Fibroblast of the conjunctiva (primary cell): Measurements from ENCODE around the gene FKBP5.

Experiments used
- DNase-seq: peaks from one replicate; pipeline ENCODE4 v3.0.0-alpha.2; 2010; ENCODE audit warnings: low read depth

The FKBP5 gene

GRCh38 chr6:35662999-35663398 is 25.7 kb downstream of the FKBP5 start:
- no peak for DNase-seq

GRCh38 chr6:35654883-35655282 is 33.8 kb downstream of the FKBP5 start:
- DNase-seq = no peak

GRCh38 chr6:35651244-35651643 is 37.5 kb downstream of the FKBP5 start:
- no peak for DNase-seq

GRCh38 chr6:35650015-35650414 is 38.7 kb downstream of the FKBP5 start:
- no peak for DNase-seq

- DNase-seq = no peak
These were observed 40.5 kb downstream of the FKBP5 start for GRCh38 chr6:35648203-35648602.

GRCh38 chr6:35647400-35647799 is 41.3 kb downstream of the FKBP5 start:
- no peak for DNase-seq

GRCh38 chr6:35643162-35643535 is 45.6 kb downstream of the FKBP5 start:
- no peak for DNase-seq

- DNase-seq = no peak
These were observed 46.1 kb downstream of the FKBP5 start for GRCh38 chr6:35642471-35643161.

- DNase-seq = peak; percentile 49
These were observed 48.6 kb downstream of the FKBP5 start for GRCh38 chr6:35640017-35640664.

GRCh38 chr6:35638679-35639078 is 50.0 kb downstream of the FKBP5 start:
- DNase-seq = no peak

- no peak for DNase-seq
These were observed 50.8 kb downstream of the FKBP5 start for GRCh38 chr6:35637911-35638310.

GRCh38 chr6:35635601-35636597 is 52.8 kb downstream of the FKBP5 start:
- DNase-seq = no peak

GRCh38 chr6:35634316-35634715 is 54.4 kb downstream of the FKBP5 start:
- DNase-seq = no peak

GRCh38 chr6:35633579-35634089 is 55.1 kb downstream of the FKBP5 start:
- DNase-seq = no peak

- DNase-seq = no peak
These were observed 58.8 kb downstream of the FKBP5 start for GRCh38 chr6:35629876-35630378.

- no peak for DNase-seq
These were observed 62.3 kb downstream of the FKBP5 start for GRCh38 chr6:35626401-35626800.

GRCh38 chr6:35624341-35625070 is 64.2 kb downstream of the FKBP5 start:
- DNase-seq = no peak

- no peak for DNase-seq
These were observed 66.4 kb downstream of the FKBP5 start for GRCh38 chr6:35622283-35622682.

GRCh38 chr6:35620706-35621105 is 68.0 kb downstream of the FKBP5 start:
- no peak for DNase-seq

- no peak for DNase-seq
These were observed 75.0 kb downstream of the FKBP5 start for GRCh38 chr6:35613762-35614161.

- no peak for DNase-seq
These were observed 77.5 kb downstream of the FKBP5 start for GRCh38 chr6:35611240-35611639.

- DNase-seq = no peak
These were observed 77.9 kb downstream of the FKBP5 start for GRCh38 chr6:35610830-35611229.
